ENCODE results near the gene DNAJC18.

DNA sequence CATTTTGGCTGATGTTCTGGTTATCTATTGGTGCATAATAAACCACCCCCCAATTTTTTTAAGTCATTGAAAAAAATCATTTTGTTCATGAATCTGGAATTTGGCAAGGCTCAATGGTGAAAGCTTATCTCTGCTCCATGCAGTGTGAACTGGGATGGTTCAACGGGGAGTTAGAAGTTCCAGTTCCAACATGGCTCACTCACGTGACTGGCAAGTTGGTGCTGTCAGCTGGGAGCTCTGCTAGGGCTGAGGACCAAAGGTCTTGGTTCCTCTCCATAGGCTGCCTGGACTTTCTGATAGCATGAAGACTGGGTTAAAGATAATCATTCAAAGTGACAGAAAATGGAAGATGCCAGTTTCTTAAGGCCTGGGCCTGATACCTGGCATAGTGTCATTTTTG is 32.4 kb downstream of the DNAJC18 start:
- TF ChIP-seq CTCF (IDR thresholded peaks at IDR 0.05) (no peak), POLR2A (IDR thresholded peaks at IDR 0.05) (no peak)
